Hypothalamus (tissue), 51 donors: ENCODE data around the gene MICU1.
A peak's percentile ranks its signal among the peaks of the same experiment; 100 is the strongest.

Source experiments
- DNase-seq, 51 donors: peaks; one replicate each; lab custom pipeline; 2025; lab: John Stamatoyannopoulos, UW

Gene MICU1

GRCh38 chr10:72319416-72320254 lies 306.2 kb downstream of the MICU1 start:
- peak in 47 of 51 donors; percentile 45 to 92 (median 74) for DNase-seq

- no peak for DNase-seq
These were observed 307.2 kb downstream of the MICU1 start for GRCh38 chr10:72318418-72319262.
